VCaP (cell line): ENCODE data around the gene SPATA25.

Source experiments
- H3K27ac ChIP-seq: fragments of 450-650 bp; 2 replicates; pipeline ENCODE4 v1.5.1; 2017
- TF ChIP-seq, protein P1 (sequence below): fragments of 450-650 bp; conservative IDR thresholded peaks from 2 replicates; pipeline ENCODE4 v1.5.1; 2017; ENCODE audit warnings: mild to moderate bottlenecking, moderate library complexity

SPATA25 gene

GRCh38 chr20:45926731-45927070 is 39.3 kb upstream of the SPATA25 start:
- H3K27ac ChIP-seq, result no peak overlapping the region
- TF ChIP-seq, protein P1, sequence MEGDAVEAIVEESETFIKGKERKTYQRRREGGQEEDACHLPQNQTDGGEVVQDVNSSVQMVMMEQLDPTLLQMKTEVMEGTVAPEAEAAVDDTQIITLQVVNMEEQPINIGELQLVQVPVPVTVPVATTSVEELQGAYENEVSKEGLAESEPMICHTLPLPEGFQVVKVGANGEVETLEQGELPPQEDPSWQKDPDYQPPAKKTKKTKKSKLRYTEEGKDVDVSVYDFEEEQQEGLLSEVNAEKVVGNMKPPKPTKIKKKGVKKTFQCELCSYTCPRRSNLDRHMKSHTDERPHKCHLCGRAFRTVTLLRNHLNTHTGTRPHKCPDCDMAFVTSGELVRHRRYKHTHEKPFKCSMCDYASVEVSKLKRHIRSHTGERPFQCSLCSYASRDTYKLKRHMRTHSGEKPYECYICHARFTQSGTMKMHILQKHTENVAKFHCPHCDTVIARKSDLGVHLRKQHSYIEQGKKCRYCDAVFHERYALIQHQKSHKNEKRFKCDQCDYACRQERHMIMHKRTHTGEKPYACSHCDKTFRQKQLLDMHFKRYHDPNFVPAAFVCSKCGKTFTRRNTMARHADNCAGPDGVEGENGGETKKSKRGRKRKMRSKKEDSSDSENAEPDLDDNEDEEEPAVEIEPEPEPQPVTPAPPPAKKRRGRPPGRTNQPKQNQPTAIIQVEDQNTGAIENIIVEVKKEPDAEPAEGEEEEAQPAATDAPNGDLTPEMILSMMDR, result no peak

GRCh38 chr20:45925821-45926506 is 38.5 kb upstream of the SPATA25 start:
- TF ChIP-seq, protein P1, result no peak
- H3K27ac ChIP-seq, result no peak overlapping the region

DNA sequence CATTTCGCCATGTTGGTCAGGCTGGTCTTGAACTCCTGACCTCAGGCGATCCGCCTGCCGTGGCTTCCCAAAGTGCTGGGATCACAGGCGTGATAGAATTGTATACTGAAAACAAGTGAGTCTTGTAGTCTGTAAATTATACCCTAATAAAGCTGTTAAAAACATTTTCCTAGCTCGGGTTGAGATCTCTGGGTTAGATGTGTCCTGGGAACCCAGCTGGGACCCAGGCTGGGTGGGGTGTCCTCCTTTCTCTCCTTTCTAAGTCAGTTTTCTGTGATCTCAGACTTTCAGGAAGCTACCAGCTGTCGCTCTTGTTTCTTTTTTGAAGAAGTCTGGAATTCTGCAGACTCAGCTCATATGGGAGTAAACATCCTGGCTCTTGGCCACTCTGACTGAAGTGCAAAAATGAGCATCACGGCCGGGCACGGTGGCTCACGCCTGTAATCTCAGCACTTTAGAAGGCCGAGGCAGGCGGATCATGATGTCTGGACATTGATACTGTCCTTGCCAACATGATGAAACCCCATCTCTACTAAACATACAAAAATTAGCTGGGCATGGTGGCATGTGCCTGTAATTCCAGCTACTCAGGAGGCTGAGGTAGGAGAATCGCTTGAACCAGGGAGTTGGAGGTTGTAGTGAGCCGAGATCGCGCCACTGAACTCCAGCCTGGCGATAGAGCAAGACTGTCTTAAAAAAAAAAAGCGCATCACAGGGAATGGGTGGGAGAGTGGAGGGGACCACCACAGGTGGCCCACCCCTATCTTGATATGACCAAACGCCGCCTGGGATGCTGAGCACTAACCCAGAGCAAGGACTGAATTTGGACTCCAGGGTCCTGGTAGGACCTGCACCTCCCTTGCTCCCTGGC is 37.2 kb upstream of the SPATA25 start:
- TF ChIP-seq, protein P1, result no peak
- H3K27ac ChIP-seq, result no peak overlapping the region

GRCh38 chr20:45921337-45922189 is 34.1 kb upstream of the SPATA25 start:
- TF ChIP-seq, protein P1, result no peak
- no peak overlapping the region for H3K27ac ChIP-seq

GRCh38 chr20:45920462-45921336 is 33.3 kb upstream of the SPATA25 start:
- TF ChIP-seq, protein P1, result no peak
- no peak overlapping the region for H3K27ac ChIP-seq

DNA sequence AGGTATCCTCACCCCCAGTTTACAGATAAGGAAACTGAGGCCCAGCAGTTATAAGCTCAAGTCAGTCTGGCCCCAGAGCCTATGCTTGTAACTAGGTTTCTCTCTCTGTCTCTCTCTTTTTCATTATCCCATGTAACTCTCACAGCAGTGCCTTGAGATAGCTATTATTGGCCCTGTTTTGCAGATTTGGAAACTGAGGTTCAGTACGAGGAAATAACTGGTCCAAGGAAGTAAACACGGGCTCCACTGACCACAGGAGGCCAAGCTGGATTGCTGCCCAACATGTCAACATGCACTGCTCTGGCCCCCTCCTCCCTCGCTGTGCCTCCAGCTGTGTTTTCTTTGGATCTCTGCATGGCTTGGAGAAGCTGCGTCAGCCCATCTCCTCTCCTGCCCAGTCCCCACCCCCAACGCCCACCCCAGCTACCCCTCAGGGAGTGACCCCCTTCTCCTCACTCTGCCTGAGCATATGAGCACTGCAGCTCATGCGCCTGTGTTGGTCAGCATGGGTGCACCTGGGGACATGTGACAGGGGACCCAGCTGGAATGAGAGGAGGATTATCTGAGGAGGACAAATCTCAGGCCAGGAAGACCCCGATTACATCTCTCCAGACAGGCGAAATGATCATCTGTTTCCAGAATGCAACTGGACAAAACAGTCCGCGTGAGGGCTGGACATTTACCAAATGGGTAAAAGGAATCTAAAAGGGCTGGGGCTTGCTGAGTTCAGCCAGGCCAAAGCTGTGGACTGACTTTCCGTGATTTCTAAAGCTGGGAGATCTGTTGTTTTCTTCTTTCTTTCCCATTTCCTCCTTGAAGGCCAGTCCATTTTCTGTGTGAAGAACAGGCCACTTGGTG is 32.3 kb upstream of the SPATA25 start:
- peak overlapping the region; percentile 1; the same call in 1 of the 2 replicates for H3K27ac ChIP-seq
- TF ChIP-seq, protein P1, result no peak
